Measurements from ENCODE around the gene LRWD1.

LRWD1 gene

DNA sequence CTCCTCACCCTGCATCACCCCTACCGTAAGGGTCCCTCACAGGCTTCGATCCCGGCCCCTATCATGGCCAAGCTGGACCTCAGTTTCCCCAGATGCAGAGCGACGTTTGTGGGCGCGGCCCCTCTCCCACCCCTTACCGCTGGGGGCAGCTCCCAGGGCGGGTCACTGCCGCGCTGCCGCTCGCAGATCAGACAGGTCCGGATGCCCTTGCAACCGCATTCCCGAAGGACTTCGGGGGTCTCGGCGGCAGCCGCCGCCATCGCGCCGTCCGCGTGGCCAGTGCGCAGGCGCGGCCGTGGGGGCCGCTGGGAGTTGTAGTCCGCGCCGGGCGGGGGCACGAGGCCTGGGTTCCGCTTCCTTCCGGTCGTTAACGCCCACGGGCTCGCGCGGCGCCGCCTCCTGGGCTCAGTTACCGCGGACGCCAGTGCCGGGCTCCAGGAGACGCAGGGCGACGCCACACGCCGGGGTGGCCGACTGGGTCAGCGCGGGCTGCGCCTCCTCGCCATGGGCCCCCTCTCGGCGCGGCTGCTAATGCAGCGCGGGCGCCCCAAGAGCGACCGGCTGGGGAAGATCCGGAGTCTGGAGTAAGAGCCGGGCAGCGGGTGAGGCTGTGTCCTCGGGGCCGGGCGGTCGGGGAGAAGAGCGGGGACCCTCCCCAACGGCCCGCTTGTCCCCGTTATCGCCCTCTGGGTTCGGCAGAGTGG is at the start of gene LRWD1, which contains the start of gene ALKBH4:
TSS of gene LRWD1 (plus strand) at position 408 of the 704 bp plus-strand sequence. CDS start at position 505, 97 bp downstream.
TSS of gene ALKBH4 (minus strand) at position 287 of the 704 bp plus-strand sequence. CDS start at position 260, 27 bp downstream.
- no peaks in the 10 kb centered on the region for H3K9me3 ChIP-seq (ENCODE audit: low read length)
- peaks cover 14% of the 10 kb centered on the region for H3K4me1 ChIP-seq (ENCODE audit: insufficient read depth, low read length)
- no peaks in the 10 kb centered on the region for H3K27me3 ChIP-seq (ENCODE audit: insufficient read depth, low read length)
- H3K4me3 ChIP-seq (ENCODE audit: low read length): peak within 1 kb of the TSS; percentile 99
- H3K36me3 ChIP-seq (ENCODE audit: insufficient read depth, low read length): peaks cover 29% of the 10 kb centered on the region
- peak within 1 kb of the TSS; percentile 89 for H2AFZ ChIP-seq (ENCODE audit: low read depth, low read length)

DNA sequence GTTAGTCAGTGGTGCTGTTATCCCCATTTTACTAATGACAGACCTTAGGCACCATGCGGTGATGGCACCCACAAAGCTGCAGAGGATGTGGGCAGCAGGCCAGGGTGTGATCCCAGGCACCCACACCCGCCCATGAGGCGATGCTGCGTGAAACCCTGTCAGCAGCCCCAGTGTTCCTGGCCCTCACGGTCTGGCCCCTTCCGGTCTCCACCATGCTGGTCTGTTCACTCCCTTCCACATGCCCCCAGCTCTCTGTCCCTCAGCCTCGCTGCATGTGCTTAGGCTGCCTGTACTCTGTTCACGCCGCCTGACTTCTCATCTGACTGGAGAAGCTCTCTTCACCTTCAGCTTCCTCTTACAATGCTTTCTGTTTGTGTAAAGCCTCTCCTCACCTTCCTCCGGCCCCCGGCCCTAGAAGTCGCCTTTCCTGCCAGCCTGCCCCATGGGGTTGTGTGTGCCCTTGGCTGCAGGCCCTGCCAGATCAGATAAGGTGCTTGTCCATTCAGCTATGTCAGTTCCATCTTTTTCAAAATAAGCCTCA is 49.0 kb upstream of the LRWD1 start:
- H3K4me1 ChIP-seq (ENCODE audit: insufficient read depth, low read length): no peaks in the 10 kb centered on the region
- H3K4me3 ChIP-seq (ENCODE audit: low read length): no peak overlapping the region
- no peak overlapping the region for H2AFZ ChIP-seq (ENCODE audit: low read depth, low read length)
- no peaks in the 10 kb centered on the region for H3K9me3 ChIP-seq (ENCODE audit: low read length)
- no peaks in the 10 kb centered on the region for H3K27me3 ChIP-seq (ENCODE audit: insufficient read depth, low read length)
- H3K36me3 ChIP-seq (ENCODE audit: insufficient read depth, low read length): peaks cover 86% of the 10 kb centered on the region

DNA sequence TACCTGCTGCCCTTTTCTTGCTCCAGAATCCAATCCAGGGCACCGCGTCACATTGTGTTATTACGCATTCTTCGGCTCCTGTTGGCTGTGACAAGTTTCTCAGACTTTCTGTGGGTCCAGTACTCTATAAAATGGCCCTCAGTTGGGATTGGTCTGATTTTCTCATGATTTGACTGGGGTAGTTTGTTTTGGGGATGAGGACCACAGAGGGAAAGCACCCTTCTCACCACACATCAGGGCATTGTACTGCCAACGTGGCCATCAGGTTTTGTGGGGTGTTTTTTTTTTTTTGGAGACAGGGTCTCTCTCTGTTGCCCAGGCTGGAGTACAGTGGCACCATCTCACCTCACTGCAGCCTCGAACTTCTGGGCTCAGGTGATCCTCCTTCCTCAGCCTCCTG is 48.4 kb upstream of the LRWD1 start:
- Histone ChIP-seq H3K36me3 (ENCODE audit: insufficient read depth, low read length) (peaks cover 85% of the 10 kb centered on the region), H3K4me3 (ENCODE audit: low read length) (no peak overlapping the region), H3K4me1 (ENCODE audit: insufficient read depth, low read length) (no peaks in the 10 kb centered on the region), H3K9me3 (ENCODE audit: low read length) (no peaks in the 10 kb centered on the region), H3K27me3 (ENCODE audit: insufficient read depth, low read length) (no peaks in the 10 kb centered on the region), H2AFZ (ENCODE audit: low read depth, low read length) (no peak overlapping the region)

DNA sequence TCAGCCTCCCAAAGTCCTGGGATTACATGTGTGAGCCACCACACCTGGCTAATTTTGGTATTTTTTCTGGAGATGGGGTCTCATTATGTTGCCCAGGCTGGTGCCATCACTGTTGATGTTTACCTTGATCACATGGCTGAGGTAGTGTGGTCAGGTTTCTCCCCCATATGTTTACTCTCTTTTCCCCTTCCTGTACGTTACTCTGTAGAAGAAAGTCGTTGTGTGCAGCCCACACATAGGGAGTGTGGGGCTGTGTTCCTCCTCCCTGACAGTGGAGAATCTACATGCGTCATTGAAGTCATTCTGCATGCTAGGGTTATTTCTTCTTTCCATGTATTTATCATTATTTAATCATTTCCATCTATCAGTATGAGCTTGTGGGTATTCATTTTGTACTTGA is 47.7 kb upstream of the LRWD1 start:
- Histone ChIP-seq H3K9me3 (ENCODE audit: low read length) (no peaks in the 10 kb centered on the region), H3K4me1 (ENCODE audit: insufficient read depth, low read length) (no peaks in the 10 kb centered on the region), H3K4me3 (ENCODE audit: low read length) (no peak overlapping the region), H3K27me3 (ENCODE audit: insufficient read depth, low read length) (no peaks in the 10 kb centered on the region), H2AFZ (ENCODE audit: low read depth, low read length) (no peak overlapping the region), H3K36me3 (ENCODE audit: insufficient read depth, low read length) (peaks cover 81% of the 10 kb centered on the region)

DNA sequence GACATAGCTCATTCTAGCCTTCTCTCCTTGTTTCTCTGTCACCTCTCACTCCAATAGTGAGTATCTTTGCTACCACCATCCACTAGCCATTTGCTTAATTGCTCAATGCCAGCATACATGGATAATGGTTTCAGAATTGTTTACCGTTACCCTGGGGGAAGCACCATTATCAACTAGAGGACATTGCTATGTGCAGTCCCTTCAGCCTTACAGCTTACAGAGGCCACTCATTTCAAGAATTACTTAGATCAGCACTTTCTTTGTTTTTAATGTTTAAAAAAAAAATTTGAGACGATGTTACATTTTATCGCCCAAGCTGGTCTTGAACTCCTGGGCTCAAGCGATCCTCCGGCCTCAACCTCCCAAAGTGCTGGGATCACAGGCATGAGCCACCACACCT is 46.2 kb upstream of the LRWD1 start:
- Histone ChIP-seq H3K9me3 (ENCODE audit: low read length) (no peaks in the 10 kb centered on the region), H2AFZ (ENCODE audit: low read depth, low read length) (no peak overlapping the region), H3K4me3 (ENCODE audit: low read length) (no peak overlapping the region), H3K4me1 (ENCODE audit: insufficient read depth, low read length) (no peaks in the 10 kb centered on the region), H3K36me3 (ENCODE audit: insufficient read depth, low read length) (peaks cover 70% of the 10 kb centered on the region), H3K27me3 (ENCODE audit: insufficient read depth, low read length) (no peaks in the 10 kb centered on the region)

DNA sequence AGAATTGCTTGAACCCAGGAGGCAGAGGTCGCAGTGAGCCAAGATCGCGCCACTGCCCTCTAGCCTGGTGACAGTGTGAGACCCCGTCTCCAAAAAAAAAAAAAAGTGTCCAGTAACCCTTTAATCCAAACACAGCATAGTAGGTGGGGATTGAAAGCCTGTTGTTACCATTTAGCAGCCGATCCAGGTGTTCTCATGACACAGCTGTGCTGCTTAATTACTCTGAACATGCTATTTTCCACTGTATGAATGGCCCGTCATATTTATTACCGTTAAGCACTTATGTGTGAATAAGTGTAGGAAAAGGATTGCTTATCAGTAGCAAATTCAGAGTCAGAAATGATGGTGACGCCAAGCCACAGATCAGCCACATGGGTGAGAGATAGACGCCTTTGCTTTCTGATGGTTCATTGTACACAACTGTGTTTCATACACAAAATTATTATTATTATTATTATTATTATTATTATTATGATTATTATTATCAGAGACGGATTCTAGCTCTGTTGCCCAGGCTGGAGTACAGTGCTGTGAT is 43.0 kb upstream of the LRWD1 start:
- Histone ChIP-seq H3K36me3 (ENCODE audit: insufficient read depth, low read length) (peaks cover 72% of the 10 kb centered on the region), H3K4me3 (ENCODE audit: low read length) (no peak overlapping the region), H3K4me1 (ENCODE audit: insufficient read depth, low read length) (no peaks in the 10 kb centered on the region), H3K27me3 (ENCODE audit: insufficient read depth, low read length) (no peaks in the 10 kb centered on the region), H3K9me3 (ENCODE audit: low read length) (no peaks in the 10 kb centered on the region), H2AFZ (ENCODE audit: low read depth, low read length) (no peak overlapping the region)

DNA sequence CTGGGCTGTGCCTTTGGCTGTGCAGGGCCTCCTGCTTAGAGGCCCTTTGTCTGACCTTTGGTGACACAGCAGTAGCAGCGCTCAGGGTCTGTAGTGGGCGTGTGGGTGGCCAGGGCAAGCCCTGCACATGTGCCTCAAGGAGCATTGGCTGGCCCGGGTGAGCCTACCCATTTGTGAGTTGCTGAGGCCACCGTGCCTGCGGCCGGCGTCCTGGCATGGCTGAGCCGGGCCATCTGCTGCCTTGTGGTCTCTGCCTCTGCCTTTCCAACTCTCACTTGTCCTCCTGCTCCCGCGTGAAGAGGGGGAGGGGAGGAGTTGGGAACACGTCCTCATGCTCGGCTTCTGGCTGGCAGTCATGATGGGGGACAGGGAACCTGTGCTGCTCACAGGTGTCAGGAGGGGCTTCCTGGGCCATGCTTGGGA is 40.6 kb upstream of the LRWD1 start:
- Histone ChIP-seq H2AFZ (ENCODE audit: low read depth, low read length) (no peak overlapping the region), H3K4me1 (ENCODE audit: insufficient read depth, low read length) (no peaks in the 10 kb centered on the region), H3K4me3 (ENCODE audit: low read length) (no peak overlapping the region), H3K36me3 (ENCODE audit: insufficient read depth, low read length) (peaks cover 59% of the 10 kb centered on the region), H3K27me3 (ENCODE audit: insufficient read depth, low read length) (no peaks in the 10 kb centered on the region), H3K9me3 (ENCODE audit: low read length) (no peaks in the 10 kb centered on the region)

DNA sequence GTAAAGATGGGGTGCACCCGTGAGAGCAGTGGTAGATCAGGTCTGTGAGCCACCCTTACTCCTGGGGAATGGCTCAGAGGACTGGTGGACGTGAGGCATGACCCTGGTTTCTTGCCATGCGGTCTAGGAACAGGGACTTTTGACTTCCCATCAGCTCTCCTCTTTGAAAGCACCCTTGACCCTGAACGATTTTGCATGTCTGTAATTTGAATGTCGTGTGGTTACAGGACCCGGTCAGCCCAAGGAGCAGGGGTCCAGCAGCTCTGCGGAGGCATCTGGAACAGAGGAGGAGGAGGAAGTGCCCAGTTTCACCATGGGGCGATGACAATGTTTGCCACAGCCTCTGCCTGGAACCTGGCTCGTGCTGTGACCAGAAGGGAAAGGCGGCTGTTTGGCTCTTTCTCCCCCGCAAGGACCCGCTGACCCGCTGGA is 40.0 kb upstream of the LRWD1 start:
- H3K4me1 ChIP-seq (ENCODE audit: insufficient read depth, low read length): no peaks in the 10 kb centered on the region
- no peaks in the 10 kb centered on the region for H3K27me3 ChIP-seq (ENCODE audit: insufficient read depth, low read length)
- H3K36me3 ChIP-seq (ENCODE audit: insufficient read depth, low read length): peaks cover 55% of the 10 kb centered on the region
- H3K4me3 ChIP-seq (ENCODE audit: low read length): no peak overlapping the region
- H3K9me3 ChIP-seq (ENCODE audit: low read length): no peaks in the 10 kb centered on the region
- H2AFZ ChIP-seq (ENCODE audit: low read depth, low read length): no peak overlapping the region

DNA sequence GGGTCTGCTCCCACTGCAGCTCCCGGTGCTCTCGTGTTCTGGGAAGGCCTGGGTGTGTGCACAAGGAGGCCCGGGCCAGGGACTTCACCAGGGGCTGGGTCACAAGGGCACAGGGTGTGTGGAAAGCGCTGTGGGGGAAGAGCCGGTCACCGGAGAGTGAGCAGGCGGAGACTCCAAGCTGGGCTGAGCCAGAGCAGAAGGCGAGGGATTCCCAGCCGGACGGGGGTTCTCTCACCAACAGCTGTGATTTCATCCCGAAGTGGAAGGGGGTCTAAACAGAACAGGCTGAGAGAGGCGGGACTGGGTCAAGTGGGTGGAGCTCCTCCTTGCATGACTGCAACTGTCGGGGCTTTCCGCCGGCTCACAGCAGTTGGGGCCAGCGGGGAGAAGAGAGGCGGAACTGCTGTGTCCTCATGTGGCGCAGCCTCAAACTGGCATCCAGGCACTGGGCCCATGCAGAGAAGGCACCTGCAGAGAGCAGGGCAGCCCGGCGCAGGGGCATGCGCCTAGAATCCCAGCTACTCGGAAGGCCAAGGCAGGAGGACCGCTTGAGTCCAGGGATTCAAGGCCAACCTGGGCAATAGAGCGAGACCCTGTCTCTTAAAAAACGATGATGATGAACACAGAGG is 39.0 kb upstream of the LRWD1 start:
- Histone ChIP-seq H3K4me3 (ENCODE audit: low read length) (no peak overlapping the region), H3K27me3 (ENCODE audit: insufficient read depth, low read length) (no peaks in the 10 kb centered on the region), H3K36me3 (ENCODE audit: insufficient read depth, low read length) (peaks cover 46% of the 10 kb centered on the region), H3K4me1 (ENCODE audit: insufficient read depth, low read length) (no peaks in the 10 kb centered on the region), H2AFZ (ENCODE audit: low read depth, low read length) (no peak overlapping the region), H3K9me3 (ENCODE audit: low read length) (no peaks in the 10 kb centered on the region)

DNA sequence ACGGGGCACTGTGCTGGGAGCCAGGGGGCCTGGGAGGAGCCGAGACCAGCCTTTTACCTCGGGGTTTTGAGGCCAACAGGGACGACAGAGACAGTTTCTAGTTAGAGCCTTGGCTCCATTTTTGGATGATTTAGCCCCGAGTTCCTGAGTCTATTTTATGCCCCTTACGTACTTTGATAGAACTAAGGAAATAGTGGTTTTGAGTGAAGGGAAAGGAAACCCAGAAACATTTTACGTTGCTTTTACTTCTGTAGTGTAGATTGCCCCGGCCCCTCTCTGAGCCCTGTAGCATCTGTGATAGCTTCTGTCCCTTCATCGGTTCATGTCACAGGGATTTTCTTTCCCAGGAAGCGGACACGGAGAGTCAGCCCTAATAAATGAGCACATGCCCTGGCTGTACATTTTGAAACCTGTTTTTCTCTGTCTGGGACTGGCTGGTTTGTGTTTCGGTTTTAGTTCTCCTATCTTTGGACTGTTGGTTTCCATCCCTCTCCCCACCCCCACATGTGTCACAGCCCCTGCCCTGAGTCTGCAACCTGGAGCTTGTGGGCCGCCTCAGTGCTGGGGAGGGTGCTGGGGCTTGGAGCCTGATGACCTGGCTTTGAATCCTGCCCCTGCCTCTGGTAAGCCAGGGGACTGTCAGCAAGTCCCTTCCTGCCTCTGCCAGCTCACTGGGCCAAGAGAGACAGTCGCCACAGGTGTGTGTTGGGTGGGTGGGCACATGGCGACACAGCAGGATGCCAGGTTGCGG is 38.3 kb upstream of the LRWD1 start:
- H3K36me3 ChIP-seq (ENCODE audit: insufficient read depth, low read length): peaks cover 41% of the 10 kb centered on the region
- H2AFZ ChIP-seq (ENCODE audit: low read depth, low read length): no peak overlapping the region
- H3K4me1 ChIP-seq (ENCODE audit: insufficient read depth, low read length): peaks cover under 1% of the 10 kb centered on the region
- H3K9me3 ChIP-seq (ENCODE audit: low read length): no peaks in the 10 kb centered on the region
- H3K27me3 ChIP-seq (ENCODE audit: insufficient read depth, low read length): no peaks in the 10 kb centered on the region
- no peak overlapping the region for H3K4me3 ChIP-seq (ENCODE audit: low read length)

DNA sequence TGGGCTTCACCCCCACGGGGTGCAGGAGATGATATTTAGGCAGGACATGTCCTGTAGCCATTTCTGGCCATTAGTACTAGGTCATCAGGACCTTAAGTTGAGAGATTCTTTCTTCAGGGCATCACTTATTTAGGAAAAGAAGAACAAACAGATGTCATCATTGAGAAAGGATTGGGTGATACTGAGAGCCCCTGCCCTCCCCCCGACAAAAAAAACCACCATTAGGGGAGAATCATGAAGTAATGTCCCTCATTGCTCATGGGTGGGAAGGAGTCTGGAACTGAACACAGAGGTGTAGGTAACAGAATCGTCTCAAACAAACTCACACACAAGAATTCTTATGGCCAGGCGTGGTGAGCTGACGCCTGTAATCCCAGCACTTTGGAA is 37.8 kb upstream of the LRWD1 start:
- Histone ChIP-seq H3K27me3 (ENCODE audit: insufficient read depth, low read length) (no peaks in the 10 kb centered on the region), H3K4me1 (ENCODE audit: insufficient read depth, low read length) (peaks cover 6% of the 10 kb centered on the region), H3K9me3 (ENCODE audit: low read length) (no peaks in the 10 kb centered on the region), H2AFZ (ENCODE audit: low read depth, low read length) (no peak overlapping the region), H3K36me3 (ENCODE audit: insufficient read depth, low read length) (peaks cover 37% of the 10 kb centered on the region), H3K4me3 (ENCODE audit: low read length) (no peak overlapping the region)

DNA sequence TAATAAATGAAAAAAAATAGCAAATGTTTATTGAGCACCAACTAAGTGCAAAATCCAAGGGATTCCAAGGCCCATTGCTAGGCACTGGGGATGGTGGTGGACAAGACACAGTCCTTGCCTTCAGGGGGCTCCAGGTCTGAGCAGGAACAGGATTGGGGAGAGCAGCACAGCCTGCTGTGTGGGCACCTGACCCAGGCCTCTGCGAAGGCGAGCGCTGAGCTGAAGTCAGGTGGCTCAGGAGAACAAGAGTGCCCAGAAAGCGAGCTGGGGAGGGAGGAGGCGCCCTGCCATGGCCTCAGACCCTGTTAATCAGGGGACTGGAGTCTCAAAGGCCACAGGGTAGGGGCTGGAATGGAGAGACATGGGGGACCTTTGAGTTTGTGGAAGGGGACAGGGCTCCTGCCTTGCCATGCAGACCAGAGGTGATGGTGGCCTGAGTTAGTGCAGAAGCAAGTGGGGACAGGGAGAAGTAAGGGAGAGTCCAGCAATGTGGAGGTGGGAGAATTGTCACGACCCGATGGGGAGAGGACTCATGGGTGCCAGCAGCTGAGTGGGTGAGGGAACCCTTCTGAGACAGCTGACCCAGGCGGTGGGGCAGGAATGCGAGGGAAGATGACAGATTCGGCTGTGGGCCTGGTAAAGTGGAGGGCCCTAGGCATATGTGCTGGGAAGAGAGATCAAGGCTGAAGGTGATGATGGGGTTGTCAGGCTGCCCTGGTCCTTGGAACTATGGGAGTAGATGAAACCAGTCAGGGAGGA is 35.5 kb upstream of the LRWD1 start:
- no peak overlapping the region for H3K4me3 ChIP-seq (ENCODE audit: low read length)
- H2AFZ ChIP-seq (ENCODE audit: low read depth, low read length): no peak overlapping the region
- H3K36me3 ChIP-seq (ENCODE audit: insufficient read depth, low read length): peaks cover 28% of the 10 kb centered on the region
- H3K27me3 ChIP-seq (ENCODE audit: insufficient read depth, low read length): no peaks in the 10 kb centered on the region
- H3K4me1 ChIP-seq (ENCODE audit: insufficient read depth, low read length): peaks cover 18% of the 10 kb centered on the region
- H3K9me3 ChIP-seq (ENCODE audit: low read length): no peaks in the 10 kb centered on the region
